Measurements from ENCODE around the gene FGD6.
A peak's percentile ranks its signal among the peaks of the same experiment; 100 is the strongest.
"Not testable (repeated sequence)": the region's sequence is repeated elsewhere in the genome, so short reads cannot be mapped to it uniquely, and the experiment has no call there.

The FGD6 gene

DNA sequence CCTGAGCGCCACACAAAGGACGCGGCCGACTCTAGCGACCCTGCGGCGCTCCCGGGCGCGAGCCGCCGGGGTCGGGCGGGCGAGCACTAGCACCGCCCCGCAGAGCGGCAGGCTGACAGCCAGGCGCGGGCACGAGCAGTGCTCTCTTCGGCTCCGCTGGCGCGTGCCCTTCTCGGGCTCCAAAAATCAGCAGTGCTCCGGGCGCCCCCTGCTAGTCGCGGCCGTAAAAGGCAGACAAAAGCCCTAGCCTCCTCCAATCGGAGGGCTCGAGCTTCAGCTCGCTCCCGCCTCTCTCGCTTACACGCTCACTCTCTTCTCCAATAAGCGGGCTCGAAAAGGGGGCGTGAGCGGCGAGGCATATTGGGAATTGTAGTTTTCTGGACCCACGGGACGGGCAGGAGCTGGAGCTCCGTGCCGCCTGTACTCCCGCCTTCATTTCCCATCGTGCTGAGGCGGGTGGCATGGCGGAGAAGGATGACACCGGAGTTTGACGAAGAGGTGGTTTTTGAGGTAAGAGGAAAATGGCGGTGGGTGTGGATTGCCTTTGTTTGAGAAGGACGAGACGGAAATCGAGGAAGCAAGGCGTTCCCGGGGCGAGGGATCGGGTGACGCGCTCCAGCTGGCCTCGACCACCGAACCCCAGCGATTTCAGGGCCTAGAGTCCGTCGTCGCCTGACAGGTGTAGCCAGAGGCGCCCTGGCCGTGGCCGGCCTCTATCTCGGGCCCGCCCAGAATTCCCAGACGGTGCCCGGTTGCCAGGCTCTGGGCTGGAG is at the start of gene FGD6, which contains the start of gene VEZT:
Gene FGD6 (minus strand): TSS at position 91 of the 773 bp plus-strand sequence. CDS start 227 bp downstream, outside the sequence.
Gene VEZT (plus strand): TSS at position 431 of the 773 bp plus-strand sequence. CDS start 44 bp downstream, at position 475.
- DNase-seq, result peak; percentile 99

DNA sequence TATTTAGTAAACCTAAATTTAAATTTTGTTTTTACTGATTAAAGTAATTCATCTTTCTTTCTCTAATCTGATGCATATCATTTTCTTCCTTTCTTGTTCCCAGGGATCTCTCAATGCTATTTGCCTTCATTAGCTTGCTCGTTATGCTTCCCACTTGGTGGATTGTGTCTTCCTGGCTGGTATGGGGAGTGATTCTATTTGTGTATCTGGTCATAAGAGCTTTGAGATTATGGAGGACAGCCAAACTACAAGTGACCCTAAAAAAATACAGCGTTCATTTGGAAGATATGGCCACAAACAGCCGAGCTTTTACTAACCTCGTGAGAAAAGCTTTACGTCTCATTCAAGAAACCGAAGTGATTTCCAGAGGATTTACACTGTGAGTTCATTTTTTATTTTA is 49.0 kb upstream of the FGD6 start:
- no peak for DNase-seq

DNA sequence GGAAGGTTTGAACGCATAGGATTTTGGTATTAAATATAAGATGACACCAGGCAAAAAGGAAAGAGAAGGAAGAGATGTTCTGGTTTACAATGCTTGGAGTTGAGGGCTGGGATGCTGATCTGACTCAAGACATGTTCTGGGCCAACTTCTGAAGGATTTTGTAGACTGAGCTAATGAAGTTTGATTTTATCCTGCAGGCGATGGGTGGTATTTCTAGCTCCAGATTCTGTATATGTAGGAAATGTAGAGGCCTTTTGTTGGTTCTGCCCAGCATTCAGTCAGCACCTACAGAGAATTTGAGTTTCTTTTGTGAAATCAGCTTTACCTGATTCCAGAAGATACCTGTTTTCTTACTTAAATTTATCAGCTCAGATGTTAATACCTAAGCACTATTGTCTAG is 48.5 kb upstream of the FGD6 start:
- DNase-seq, result no peak

DNA sequence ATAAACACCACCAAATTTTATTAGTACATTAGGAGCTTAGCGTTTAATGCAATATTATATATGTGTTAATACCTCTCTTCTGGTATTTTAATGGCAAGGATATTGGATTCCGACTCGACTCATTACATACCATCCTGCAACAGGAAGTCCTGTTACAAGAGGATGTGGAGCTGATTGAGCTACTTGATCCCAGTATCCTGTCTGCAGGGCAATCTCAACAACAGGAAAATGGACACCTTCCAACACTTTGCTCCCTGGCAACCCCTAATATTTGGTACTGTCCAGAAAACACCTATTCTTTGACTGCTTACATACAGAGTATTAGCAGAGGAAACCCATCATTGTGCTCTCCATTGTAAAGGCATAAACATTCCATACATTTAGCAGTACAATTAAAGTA is 45.5 kb upstream of the FGD6 start:
- no peak for DNase-seq

DNA sequence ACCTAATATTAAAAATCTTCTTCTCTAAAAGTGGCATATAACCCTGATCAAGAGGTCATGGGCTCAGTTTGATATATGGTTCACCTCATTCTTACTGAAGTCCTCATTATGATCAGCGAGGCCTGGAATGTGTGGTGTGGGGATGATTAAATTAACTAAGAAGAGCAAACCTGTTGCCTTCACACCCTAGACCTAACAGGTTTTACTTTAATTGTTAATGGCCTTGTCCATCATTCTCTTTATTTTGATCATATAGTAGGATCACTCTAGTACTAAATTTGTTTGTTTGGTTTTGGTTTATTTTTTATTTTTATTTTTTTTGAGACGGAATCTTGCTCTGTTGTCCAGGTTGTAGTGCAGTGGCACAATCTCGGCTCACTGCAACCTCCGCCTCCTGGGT is 43.8 kb upstream of the FGD6 start:
- no peak for DNase-seq

DNA sequence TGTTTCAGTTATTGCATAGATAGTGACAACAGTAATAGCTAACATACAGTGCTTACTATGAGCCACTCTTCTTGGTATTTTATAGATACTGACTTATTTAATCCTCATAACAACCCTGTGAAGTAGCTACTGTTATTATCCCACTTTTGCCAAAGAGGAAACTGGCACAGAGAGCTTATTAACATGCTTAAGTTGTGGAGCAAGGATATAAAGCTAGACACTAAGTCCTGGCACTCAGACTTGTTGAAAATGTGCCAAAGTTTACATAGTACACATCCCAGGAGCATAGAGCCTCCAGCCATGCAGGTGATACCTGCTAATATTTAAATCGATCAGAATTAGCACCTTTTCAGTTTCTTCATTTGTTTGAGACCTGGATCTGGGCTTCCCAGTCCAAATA is 42.1 kb upstream of the FGD6 start:
- DNase-seq, result no peak

DNA sequence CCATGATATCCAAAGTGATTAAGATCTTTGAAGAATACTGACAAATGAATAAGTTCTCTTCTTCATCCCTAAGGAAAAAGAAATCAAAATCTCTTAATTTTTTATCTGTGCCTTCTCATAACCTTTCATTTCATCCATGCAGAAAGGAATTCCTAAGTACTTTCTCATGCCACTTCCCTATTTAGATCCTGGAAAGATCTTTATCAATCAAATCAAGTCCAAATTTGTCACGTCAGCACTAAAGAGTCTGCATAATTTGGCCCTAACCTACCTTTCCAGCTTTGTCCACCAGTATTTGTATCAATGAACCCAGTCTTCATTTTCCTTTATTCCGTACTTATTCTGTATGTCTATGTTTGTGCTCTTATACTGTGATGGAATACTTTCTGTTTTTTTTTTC is 41.5 kb upstream of the FGD6 start:
- DNase-seq, result no peak

DNA sequence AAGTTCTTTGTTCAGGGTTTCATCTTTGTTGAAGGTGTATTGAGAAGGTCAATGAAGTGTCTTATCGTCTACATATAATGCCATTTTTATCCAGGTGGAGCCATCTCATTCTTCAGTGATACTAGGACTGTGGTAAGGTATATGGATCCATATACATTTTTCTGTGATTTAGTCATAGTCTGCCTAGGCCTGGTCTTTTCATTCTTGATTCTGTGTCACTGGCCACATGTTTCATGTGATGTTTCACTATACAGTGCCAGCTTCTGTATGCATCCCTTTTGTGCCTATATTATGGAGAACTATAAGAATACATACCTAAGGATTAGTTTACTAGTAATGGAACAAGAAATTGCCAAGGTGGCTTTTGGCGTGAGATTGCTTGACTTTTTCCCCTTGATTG is 40.9 kb upstream of the FGD6 start:
- no peak for DNase-seq

DNA sequence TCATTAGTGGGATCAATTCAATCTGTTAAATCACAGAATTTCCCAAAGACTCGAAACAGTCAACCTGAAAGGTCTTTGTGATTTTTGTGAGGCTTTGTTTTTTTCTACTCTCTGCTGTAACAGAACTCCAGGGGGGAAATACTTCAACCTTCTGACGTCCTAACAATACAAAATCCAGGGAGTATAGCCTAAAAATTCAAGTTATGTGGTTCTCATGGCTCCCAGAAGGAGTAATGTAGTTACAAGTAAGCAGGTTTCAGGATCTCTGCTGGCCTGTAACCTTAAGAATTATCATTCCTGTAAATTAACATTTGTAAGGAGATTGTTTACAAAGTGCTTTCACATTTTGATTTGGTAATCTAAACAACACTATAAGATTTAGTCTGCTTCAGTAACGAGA is 40.3 kb upstream of the FGD6 start:
- DNase-seq, result no peak

DNA sequence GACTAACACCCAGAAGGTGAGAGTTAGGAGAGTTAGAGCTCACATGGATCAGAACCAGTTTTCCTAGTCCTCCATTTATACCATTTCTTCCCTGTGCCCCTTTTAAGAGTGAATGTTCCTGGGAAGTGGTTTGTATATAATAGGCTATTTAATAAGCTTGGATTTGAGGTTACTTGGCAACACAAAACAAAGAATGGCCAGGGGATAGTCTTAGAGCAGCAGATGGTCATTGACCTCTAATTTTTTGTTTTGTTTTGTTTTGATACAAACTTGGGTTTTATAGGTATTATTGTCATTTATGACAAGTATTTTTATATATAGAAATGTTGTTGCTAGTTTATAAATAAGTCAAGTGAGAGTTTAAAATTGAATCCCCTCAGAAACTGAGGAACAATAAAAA is 36.1 kb upstream of the FGD6 start:
- DNase-seq, result no peak

DNA sequence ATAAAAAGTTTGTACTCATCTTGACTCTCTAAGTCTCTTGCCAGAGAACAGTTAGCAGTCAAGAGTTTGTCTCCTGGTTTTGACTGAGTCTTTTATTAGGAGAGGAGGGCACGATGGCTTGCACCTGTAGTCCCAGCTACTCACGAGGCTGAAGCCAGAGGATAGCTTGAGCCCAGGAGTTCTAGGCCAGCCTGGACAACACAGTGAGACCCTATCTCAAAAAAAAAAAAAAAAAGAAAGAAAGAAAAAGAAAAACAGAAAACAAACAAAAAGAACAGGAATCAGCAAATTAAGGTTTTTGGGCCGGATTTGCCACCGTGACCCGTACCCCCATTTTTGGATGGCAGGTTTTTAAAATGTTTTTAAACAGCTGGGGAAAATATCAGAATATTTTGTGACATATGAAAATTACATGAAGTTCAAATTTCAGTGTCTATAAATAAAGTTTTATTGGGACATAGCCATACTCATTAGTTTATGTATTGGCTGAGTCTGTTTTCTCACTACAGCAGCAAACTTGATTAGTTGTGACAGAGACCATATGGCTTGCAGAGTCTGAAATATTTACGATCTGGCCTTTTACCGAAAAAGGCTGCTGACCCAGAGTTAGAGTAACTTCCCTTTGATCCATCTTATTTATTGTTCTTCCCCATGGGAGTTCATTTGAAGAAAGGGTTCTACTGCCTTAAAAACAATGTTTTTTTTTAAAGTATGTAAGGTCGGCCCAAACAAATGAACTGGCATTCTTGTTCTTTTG is 31.5 kb upstream of the FGD6 start:
- no peak for DNase-seq

DNA sequence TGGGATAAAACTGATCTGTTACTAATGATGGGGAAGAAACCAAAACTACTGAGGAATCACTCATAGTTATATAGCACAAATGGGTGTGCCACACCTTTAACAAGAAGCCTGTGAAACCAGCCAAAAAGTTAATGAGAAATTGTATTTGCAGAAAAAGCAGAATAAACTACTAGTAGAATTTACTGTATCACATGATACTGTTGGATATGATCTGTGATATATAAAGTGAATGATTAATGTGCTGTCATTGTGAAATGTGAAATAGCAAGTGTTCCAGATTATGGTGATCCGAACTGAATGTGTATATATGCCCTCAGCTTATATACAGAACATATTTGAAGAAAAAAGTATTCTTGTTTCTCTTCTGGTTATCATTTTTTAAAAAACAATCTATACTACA is 30.8 kb upstream of the FGD6 start:
- DNase-seq, result no peak

DNA sequence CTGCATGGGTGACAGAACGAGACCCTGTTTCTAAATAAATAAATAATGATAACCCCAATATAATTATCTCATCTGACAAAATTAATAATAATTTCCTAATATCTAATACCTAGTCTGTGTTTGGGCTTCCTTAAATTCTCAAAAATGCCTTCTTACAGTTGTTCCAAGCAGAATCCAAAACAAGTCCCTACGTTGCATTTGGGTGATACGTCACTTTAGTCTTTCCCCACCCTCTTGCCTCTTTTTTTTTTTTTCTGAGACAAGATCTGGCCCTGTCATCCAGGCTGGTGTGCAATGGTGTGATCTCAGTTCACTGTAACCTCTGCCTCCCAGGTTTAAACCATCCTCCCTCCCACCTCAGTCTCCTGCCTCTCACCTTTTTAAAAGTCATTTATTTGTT is 27.1 kb upstream of the FGD6 start:
- no peak for DNase-seq

DNA sequence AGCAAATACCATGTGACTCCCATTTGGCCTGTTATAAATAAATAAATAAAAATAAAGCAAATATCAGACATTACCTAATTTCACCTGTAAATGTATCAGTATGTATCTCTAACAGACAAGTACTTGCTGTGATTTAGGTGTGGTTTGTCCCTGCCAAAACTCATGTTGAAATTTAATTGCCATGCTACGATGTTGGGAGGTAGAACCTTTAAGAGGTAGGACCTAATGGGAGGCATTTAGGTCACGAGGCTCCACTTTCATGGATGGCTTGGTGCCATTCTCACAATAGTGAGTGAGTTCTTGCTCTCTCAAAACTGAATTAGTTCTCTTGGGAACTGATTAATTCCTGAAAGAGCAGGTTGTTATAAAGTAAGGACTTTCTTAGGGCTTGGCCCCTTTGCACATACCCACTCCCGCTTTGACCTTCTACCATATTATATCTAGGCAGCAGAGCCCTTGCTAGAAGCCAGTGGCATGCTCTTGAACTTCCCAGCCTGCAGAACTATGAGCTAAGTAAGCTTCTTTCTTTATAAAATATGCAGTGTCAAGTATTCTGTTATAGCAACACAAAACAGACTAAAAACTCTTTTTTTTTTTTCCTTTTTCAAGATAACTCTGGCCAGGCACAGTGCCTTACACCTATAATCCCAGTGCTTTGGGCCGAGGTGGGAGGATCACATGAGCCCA is 26.4 kb upstream of the FGD6 start:
- no peak for DNase-seq

DNA sequence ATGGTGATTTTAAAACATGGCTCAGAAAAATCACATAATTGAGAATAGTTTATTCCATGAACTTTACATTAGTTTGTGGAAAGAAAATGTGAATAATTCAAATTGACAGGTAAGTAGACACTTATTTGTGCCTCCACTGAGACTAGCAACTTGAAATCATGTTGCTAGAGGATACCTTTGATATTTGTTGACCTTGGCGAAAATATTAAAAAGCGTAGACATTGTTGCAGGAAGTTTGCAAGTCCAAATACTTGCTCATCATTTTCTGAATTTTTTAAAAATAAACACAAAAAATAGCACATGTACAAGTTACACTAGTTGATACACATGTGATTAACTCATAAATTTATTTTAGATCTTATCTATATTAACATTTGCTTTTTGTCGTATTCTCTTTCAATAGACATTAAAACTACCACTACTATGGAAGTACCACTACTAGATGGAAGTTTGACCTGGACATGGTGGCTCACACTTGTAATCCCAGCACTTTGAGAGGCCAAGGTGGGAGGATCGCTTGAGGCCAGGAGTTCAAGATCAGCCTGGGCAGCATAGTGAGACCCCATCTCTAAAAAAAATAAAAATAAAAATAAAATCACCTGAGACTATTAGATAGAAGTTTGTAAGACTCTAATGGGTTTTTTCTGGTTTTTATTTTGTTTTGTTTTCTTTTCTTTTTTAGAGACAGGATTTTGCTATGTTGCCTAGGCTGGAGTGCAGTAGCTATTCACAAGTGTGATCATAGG is 24.7 kb upstream of the FGD6 start:
- no peak for DNase-seq

DNA sequence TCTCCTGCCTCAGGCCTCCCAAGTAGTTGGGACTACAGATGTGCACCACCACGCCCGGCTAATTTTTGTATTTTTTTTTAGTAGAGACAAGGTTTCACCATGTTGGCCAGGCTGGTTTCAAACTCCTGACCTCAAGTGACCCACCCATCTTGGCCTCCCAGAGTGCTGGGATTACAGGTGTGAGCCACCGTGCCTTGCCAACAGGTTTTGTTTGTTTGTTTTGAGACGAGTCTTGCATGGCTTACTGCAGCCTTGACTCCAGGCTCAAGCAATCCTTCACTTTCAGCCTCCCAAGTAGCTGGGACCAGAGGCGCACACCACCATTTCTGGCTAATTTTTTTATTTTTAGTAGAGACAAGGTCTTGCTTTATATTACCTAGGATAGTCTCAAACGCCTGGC is 23.9 kb upstream of the FGD6 start:
- not testable (repeated sequence) for DNase-seq

DNA sequence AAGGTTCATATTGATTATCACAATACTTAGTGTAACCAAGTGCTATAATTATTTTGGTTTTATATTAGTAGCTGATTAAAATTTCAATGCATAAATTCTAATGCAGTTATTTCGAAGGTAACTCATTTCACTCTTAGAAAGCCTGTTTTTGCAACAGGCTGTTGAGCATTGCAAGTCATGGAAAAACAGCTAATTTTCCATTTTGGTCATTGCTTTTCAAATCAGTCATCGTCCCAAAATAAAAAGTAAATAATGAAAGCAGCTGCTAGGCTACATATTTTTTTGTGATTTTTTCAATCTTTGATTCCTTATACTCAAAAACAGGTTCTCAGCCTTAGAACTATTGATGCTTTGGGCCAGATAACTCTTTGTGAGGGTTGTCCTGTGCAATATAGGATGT is 23.3 kb upstream of the FGD6 start:
- DNase-seq, result no peak

DNA sequence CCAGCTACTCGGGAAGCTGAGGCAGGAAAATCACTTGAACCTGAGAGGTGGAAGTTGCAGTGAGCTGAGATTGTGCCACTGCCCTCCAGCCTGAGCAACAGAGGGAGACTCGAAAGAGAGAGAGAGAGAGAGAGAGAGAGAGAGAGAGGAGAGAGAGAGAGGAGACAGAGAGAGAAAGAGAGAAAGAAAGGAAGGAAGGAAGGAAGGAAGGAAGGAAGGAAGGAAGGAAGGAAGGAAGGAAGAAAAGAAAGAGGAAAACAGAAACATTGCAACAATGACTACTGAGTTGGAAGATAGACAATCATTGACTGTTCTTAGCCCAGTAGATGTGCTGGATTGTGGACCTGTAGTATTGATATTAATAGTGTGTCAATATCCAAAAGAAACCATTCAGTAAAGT is 22.6 kb upstream of the FGD6 start:
- not testable (repeated sequence) for DNase-seq

DNA sequence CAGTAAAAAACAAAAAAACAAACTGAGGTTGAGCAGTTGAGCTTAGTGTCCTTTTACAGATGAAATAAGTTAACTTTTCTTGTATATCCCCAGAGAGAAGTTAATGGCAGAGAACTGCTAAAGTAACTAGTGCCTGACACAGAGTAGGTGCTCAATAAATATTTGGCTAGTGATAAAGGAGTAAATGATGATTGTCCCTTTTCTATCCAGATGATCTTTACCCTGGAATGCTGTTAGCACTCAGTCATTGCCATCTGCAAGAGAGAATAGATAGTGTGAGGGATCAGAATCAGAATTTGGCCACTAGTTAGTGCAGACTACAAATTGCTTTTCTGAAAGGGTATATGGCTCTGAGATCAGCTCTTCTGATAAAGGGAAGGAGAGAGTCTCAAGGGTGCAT is 21.9 kb upstream of the FGD6 start:
- DNase-seq, result no peak

DNA sequence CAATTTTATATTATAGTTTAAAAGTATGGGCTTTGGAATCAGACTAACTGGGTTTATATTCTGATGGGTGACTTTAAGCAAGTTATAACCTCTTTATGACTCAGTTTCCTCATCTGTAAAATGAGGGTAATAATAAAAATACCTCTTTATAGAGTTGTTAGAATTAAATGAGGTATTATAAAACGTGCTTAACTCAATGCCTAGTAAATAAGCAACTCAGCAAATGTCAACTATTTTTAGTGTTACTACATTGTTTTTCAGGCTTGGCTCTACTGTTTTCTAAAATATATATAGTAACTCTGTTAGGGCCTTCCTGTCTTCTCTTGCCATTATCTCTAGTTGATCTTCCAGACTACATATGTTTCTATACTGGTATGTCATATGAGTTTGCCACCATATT is 20.9 kb upstream of the FGD6 start:
- DNase-seq, result no peak

DNA sequence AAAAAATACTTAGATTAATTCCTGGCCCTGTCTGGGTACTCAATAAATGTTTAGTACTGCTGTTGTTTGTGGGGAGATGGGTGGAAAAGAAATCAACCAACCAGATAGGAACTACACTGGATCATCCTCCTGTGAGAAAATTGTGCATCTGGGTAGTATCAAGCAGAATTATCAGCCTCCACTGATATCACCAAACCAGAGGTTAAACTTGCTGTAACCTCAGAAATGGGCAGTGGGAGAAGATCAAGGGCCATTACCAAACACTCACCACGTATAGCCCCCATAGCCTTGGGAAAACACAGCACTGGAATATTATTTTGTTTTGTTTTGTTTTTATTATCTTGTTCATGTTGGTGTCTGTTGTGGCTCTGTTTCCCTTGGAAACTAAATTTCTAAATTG is 20.0 kb upstream of the FGD6 start:
- no peak for DNase-seq

DNA sequence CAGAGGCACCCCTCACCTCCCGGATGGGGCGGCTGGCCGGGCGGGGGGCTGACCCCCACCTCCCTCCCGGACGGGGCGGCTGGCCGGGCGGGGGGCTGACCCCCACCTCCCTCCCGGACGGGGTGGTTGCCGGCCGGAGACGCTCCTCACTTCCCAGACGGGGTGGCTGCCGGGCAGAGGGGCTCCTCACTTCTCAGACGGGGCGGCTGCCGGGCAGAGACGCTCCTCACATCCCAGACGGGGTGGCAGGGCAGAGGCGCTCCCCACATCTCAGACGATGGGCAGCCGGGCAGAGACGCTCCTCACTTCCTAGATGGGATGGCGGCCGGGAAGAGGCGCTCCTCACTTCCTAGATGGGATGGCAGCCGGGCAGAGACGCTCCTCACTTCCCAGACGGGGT is 18.4 kb upstream of the FGD6 start:
- DNase-seq, result not testable (repeated sequence)

DNA sequence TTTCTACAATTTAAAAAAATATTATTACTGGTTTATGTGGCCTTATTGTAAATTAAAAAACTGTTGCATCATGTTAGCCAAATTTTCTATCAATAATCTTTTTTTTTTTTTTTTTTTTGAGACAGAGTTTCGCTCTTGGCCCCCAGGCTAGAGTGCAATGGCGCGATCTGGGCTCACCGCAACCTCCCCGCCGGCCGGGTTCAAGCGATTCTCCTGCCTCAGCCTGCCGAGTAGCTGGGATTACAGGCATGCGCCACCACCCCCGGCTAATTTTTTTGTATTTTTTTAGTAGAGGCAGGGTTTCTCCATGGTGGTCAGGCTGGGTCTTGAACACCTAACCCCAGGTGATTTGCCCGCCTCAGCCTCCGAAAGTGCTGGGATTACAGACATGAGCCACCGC is 16.9 kb upstream of the FGD6 start:
- DNase-seq, result not testable (repeated sequence)
